ENCODE measurements around the gene SECISBP2. TPM values are rescaled to one million over a fixed set of nuclear protein-coding genes. Genes with fewer than 3 reads are reported as not detected.
"Not testable (repeated sequence)": the region's sequence is repeated elsewhere in the genome, so short reads cannot be mapped to it uniquely, and the experiment has no call there.

Gene SECISBP2
- total RNA-seq, 1 donor from 2014 or later, result 47.3 TPM

- no peak overlapping the region for H3K4me3 ChIP-seq (ENCODE audit: low read depth, low read length)
These were observed 50.2 kb downstream of the SECISBP2 start for GRCh38 chr9:89368550-89368949.

GRCh38 chr9:89368978-89369377 is 50.7 kb downstream of the SECISBP2 start:
- no peak for TF ChIP-seq CTCF (IDR thresholded peaks at IDR 0.05; ENCODE audit: insufficient read depth, low read length, poor library complexity, severe bottlenecking)
- Histone ChIP-seq H3K27me3 (ENCODE audit: control insufficient read depth, insufficient read depth, low read length) (no peaks in the 10 kb centered on the region), H3K36me3 (ENCODE audit: control insufficient read depth, insufficient read depth, low read length) (no peaks in the 10 kb centered on the region), H3K4me3 (ENCODE audit: low read depth, low read length) (no peak overlapping the region)
- no peak for DNase-seq (ENCODE audit: low read depth)

More at GRCh38 chr9:89368550-89368949, 50.2 kb downstream of the SECISBP2 start:
- no peak for TF ChIP-seq CTCF (IDR thresholded peaks at IDR 0.05; ENCODE audit: insufficient read depth, low read length, poor library complexity, severe bottlenecking)
- Histone ChIP-seq H3K27me3 (ENCODE audit: control insufficient read depth, insufficient read depth, low read length) (no peaks in the 10 kb centered on the region), H3K36me3 (ENCODE audit: control insufficient read depth, insufficient read depth, low read length) (no peaks in the 10 kb centered on the region)
- no peak for DNase-seq (ENCODE audit: low read depth)

GRCh38 chr9:89370593-89370992 is 52.3 kb downstream of the SECISBP2 start:
- Histone ChIP-seq H3K36me3 (ENCODE audit: control insufficient read depth, insufficient read depth, low read length) (no peaks in the 10 kb centered on the region), H3K4me3 (ENCODE audit: low read depth, low read length) (no peak overlapping the region), H3K27me3 (ENCODE audit: control insufficient read depth, insufficient read depth, low read length) (no peaks in the 10 kb centered on the region)
- no peak for TF ChIP-seq CTCF (IDR thresholded peaks at IDR 0.05; ENCODE audit: insufficient read depth, low read length, poor library complexity, severe bottlenecking)
- DNase-seq (ENCODE audit: low read depth), result no peak

GRCh38 chr9:89371791-89372190 is 53.5 kb downstream of the SECISBP2 start:
- not testable (repeated sequence) for H3K27me3 ChIP-seq (ENCODE audit: control insufficient read depth, insufficient read depth, low read length); H3K36me3 ChIP-seq (ENCODE audit: control insufficient read depth, insufficient read depth, low read length); H3K4me3 ChIP-seq (ENCODE audit: low read depth, low read length); DNase-seq (ENCODE audit: low read depth)

GRCh38 chr9:89372230-89372816 is 54.0 kb downstream of the SECISBP2 start:
- no peaks in the 10 kb centered on the region for H3K27me3 ChIP-seq (ENCODE audit: control insufficient read depth, insufficient read depth, low read length)
- no peaks in the 10 kb centered on the region for H3K36me3 ChIP-seq (ENCODE audit: control insufficient read depth, insufficient read depth, low read length)
- no peak overlapping the region for H3K4me3 ChIP-seq (ENCODE audit: low read depth, low read length)
- no peak for TF ChIP-seq CTCF (IDR thresholded peaks at IDR 0.05; ENCODE audit: insufficient read depth, low read length, poor library complexity, severe bottlenecking)
- DNase-seq (ENCODE audit: low read depth), result no peak

- H3K4me3 ChIP-seq (ENCODE audit: low read depth, low read length), result no peak overlapping the region
- DNase-seq (ENCODE audit: low read depth), result no peak
- H3K27me3 ChIP-seq (ENCODE audit: control insufficient read depth, insufficient read depth, low read length), result no peaks in the 10 kb centered on the region
- no peaks in the 10 kb centered on the region for H3K36me3 ChIP-seq (ENCODE audit: control insufficient read depth, insufficient read depth, low read length)
- TF ChIP-seq CTCF (IDR thresholded peaks at IDR 0.05; ENCODE audit: insufficient read depth, low read length, poor library complexity, severe bottlenecking), result no peak
These were observed 54.7 kb downstream of the SECISBP2 start for GRCh38 chr9:89372979-89373378.

All from kidney epithelial cell (primary cell).